VCaP (cell line): ENCODE results near the gene MMP24.

Source experiments
- H3K27ac ChIP-seq: fragments of 450-650 bp; 2 replicates; pipeline ENCODE4 v1.5.1; 2017
- TF ChIP-seq, protein P1 (sequence below): fragments of 450-650 bp; conservative IDR thresholded peaks from 2 replicates; pipeline ENCODE4 v1.5.1; 2017; ENCODE audit warnings: mild to moderate bottlenecking, moderate library complexity

The MMP24 gene

DNA sequence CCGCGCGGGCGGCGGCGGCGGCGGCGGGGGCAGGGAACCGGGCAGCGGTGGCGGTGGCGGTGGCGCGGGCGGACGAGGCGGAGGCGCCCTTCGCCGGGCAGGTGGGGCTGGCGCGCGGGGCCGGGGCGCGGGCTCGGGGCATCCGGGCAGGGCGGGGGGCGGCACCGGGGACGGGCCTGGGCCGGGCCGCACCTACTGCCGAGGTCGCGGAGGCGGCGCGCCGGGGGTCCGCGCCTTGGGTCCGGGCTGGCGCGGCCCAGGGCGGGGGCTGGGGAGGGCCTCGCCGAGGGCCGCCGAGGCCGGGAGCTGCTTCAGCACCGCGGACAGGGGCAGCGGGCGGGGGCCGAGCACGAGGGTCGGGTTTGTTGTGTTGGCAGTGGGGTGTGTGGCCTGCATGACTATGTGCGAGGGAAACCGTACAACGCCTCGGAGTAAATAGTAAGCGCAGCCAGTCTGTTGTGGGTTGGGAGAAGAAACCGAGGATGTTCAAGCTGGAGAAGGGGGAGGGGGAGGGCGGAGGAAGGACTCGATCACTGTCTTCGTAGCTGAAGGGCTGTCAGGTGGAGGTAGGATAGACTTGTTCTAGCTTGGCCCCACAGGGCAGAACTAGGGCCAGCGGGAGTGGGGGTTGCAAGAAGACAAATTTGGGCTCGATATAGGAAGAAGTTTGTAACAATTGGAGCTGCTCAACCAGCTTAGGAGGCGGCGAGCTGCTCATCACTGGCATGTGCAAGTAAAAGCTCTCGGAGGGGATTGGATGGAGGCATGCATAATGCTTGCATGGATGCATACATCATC, 593 bp downstream of the MMP24 start:
- peak overlapping the region; percentile 76 for H3K27ac ChIP-seq
- TF ChIP-seq, protein P1, sequence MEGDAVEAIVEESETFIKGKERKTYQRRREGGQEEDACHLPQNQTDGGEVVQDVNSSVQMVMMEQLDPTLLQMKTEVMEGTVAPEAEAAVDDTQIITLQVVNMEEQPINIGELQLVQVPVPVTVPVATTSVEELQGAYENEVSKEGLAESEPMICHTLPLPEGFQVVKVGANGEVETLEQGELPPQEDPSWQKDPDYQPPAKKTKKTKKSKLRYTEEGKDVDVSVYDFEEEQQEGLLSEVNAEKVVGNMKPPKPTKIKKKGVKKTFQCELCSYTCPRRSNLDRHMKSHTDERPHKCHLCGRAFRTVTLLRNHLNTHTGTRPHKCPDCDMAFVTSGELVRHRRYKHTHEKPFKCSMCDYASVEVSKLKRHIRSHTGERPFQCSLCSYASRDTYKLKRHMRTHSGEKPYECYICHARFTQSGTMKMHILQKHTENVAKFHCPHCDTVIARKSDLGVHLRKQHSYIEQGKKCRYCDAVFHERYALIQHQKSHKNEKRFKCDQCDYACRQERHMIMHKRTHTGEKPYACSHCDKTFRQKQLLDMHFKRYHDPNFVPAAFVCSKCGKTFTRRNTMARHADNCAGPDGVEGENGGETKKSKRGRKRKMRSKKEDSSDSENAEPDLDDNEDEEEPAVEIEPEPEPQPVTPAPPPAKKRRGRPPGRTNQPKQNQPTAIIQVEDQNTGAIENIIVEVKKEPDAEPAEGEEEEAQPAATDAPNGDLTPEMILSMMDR: no peak

GRCh38 chr20:35232575-35232974, 6.1 kb downstream of the MMP24 start:
- TF ChIP-seq, protein P1: no peak
- H3K27ac ChIP-seq: no peak overlapping the region

GRCh38 chr20:35235881-35236280, 9.4 kb downstream of the MMP24 start:
- TF ChIP-seq, protein P1: no peak
- H3K27ac ChIP-seq: no peak overlapping the region

- TF ChIP-seq, protein P1: no peak
- no peak overlapping the region for H3K27ac ChIP-seq
These were observed 11.0 kb downstream of the MMP24 start for GRCh38 chr20:35237486-35237885.

- TF ChIP-seq, protein P1: no peak
- no peak overlapping the region for H3K27ac ChIP-seq
These were observed 11.7 kb downstream of the MMP24 start for GRCh38 chr20:35238170-35238569.

DNA sequence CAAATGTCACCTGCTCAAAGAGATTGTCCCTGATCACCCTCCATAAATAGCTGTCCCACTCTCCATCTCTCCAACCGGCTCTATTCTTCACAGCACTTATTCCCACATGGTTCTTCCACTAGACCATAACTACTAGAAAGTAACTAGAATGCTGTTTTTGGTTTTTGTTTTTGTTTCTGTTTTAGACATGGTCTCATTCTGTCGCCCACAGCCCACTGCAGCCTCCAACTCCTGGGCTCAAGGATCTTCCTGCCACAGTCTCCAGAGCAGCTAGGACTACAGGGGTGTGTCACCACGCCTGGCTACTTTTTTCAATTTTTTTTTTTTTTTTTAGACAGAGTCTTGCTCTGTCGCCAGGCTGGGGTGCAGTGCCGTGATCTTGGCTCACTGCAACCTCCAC, 12.2 kb downstream of the MMP24 start:
- no peak overlapping the region for H3K27ac ChIP-seq
- TF ChIP-seq, protein P1: no peak

DNA sequence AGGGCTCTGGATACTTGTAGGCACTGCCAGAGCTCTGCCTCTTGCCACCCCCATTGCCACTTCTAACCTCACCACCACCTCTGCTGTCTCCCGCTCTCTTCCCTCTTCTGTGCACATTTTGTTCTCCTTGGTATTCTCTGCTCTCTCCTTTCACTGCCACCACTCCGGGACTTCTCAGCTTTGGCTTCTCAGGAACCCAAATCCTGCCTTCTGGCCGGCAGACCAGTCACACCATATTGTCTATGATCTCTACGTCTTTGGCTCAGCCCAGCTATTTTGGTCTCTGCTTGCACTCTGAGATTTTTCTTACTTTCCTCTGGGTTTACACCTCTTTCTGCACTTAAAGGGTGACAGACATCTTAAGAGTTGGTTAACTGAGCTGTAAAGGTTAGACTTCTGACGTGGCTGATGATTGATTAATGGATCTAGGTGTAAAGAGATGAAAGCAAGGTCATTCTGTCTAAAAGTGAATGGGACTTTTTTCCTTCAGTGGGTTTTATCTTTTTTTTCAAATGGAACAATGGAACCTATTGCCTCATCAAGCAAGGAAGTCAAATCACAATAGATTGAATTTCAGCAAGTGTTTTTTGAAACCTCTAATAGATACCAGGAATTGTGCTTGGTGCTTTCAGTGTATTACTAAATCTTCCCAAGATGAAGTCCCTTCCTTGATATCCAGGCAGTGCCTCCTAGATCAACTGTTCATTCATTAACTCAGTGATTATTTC, 13.8 kb downstream of the MMP24 start:
- H3K27ac ChIP-seq: no peak overlapping the region
- TF ChIP-seq, protein P1: no peak
